SIG-M5 treated with dmso at 0.1 percent for 504 hours (cell line): ENCODE measurements around the gene TMEM212.
"Not testable (repeated sequence)": the region's sequence is repeated elsewhere in the genome, so short reads cannot be mapped to it uniquely, and the experiment has no call there.

Experiments used
- DNase-seq: peaks from one replicate; lab custom pipeline; 2025; ENCODE audit not compliant: unreplicated experiment; lab: John Stamatoyannopoulos, UW

The TMEM212 gene

GRCh38 chr3:171883893-171884279, 40.7 kb downstream of the TMEM212 start:
- DNase-seq, result no peak

- no peak for DNase-seq
Observed at GRCh38 chr3:171888466-171888865, 45.3 kb downstream of the TMEM212 start.

- no peak for DNase-seq
Observed at GRCh38 chr3:171890398-171890797, 47.2 kb downstream of the TMEM212 start.

DNA sequence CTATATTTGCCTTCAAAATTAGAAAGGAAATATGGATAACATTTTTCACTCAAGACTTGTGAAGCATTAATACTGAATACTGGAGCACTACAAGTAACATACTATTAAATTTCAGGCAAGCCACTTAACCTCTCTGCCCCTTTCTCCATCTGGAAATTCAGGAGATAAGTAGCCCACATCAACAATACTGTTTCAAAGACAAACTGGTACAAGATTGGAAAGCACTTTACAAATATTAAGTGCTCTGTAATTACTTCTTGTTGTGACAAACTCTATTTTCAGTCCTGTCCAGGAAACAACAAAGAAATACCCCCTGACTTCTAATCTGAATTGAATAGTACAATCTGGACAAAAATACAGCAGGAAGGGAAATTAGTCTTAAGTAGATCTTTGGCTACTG, 49.3 kb downstream of the TMEM212 start:
- DNase-seq, result no peak

- no peak for DNase-seq
Observed at GRCh38 chr3:171895291-171895690, 52.1 kb downstream of the TMEM212 start.

DNA sequence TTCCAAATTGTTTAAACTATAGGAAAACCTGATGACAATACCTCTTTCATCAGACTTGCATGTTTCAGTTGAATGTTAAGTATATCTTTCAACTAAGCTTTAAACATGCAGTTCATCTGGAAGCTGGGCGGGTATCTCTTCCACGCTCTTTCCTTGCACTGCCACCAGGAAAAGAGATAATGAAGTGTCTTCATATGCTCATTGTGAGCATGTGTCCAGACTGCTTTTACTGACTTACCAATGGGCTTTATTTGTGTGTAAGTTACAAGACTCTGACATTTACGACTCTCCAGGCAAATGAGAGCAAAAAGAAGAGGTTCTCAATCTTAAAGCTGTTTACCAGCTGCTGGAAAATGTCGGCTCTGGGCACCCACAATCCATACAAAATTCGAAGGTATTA, 52.8 kb downstream of the TMEM212 start:
- DNase-seq, result no peak

- DNase-seq, result no peak
Observed at GRCh38 chr3:171896316-171896715, 53.2 kb downstream of the TMEM212 start.

GRCh38 chr3:171898192-171898591, 55.0 kb downstream of the TMEM212 start:
- DNase-seq, result no peak

GRCh38 chr3:171900446-171900845, 57.3 kb downstream of the TMEM212 start:
- DNase-seq, result no peak

DNA sequence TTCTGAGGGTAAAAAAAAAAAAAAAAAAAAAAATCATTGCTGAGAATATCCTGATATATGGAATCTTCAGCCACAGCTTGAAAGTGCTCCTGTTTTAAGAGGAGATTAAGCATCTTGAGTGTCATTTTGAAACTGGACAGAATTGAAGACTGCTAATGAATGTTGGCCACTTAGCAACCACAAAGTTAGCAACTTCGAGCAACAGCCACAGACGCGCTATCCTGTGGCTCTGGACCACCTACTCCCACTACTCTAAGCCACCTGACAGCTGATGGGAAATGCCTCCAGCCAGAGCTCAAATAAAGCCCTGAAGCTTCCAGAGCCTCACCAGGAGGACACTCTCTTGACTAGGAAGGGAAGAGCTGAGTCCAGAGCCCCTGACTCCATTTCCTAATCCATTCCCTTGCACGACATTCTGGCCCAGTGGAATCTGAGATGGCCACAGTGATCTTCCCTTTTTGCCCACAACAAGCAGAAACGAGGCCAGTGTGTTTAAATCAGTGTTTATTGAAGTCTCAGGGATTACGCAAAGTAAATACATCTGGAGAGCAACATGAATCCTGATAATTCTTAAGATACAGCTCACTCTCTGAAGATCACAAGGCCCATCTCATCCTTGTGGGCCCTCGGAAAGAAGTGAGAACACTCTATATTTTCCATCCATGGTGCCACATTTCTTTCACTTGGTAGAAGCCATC, 58.6 kb downstream of the TMEM212 start:
- DNase-seq, result peak; percentile 11

DNA sequence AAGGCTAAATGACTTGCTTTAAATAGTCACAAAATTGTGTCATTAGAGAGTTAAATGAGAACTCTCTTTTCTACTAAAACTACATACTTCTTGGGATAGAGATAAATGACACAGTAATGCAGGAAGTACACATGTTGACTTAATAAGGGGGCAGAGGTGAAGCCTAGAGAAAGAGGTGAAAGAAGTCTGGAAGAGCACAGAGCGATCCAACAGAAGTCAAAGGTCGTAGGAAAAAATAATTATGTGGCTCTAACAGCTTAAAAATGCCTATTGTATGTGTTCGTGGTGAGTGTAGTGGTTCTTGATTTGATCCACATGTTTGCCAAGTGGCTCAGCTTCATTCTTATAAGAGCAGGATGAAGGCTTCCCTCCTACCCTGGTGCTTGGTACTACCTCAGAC, 61.7 kb downstream of the TMEM212 start:
- DNase-seq, result no peak

- DNase-seq, result not testable (repeated sequence)
Observed at GRCh38 chr3:171906503-171906902, 63.4 kb downstream of the TMEM212 start.

- DNase-seq, result no peak
Observed at GRCh38 chr3:171906951-171907676, 64.0 kb downstream of the TMEM212 start.

- DNase-seq, result no peak
Observed at GRCh38 chr3:171907761-171908160, 64.6 kb downstream of the TMEM212 start.

- DNase-seq, result no peak
Observed at GRCh38 chr3:171908731-171909130, 65.6 kb downstream of the TMEM212 start.
